ACHN (cell line): ENCODE measurements around the gene SLC66A2.

Source experiments
- DNase-seq: peaks from one replicate; pipeline ENCODE4 v3.0.0-alpha.2; 2015
- in situ Hi-C: cut with HindIII; loops from 2 replicates; pipeline ENCODE4 v1.10.0; 2017; ENCODE audit warnings: low sequenced_read_pairs, low pct_ligation_motif_present, low pct_unique_long_range_greater_than_20kb

The SLC66A2 gene

DNA sequence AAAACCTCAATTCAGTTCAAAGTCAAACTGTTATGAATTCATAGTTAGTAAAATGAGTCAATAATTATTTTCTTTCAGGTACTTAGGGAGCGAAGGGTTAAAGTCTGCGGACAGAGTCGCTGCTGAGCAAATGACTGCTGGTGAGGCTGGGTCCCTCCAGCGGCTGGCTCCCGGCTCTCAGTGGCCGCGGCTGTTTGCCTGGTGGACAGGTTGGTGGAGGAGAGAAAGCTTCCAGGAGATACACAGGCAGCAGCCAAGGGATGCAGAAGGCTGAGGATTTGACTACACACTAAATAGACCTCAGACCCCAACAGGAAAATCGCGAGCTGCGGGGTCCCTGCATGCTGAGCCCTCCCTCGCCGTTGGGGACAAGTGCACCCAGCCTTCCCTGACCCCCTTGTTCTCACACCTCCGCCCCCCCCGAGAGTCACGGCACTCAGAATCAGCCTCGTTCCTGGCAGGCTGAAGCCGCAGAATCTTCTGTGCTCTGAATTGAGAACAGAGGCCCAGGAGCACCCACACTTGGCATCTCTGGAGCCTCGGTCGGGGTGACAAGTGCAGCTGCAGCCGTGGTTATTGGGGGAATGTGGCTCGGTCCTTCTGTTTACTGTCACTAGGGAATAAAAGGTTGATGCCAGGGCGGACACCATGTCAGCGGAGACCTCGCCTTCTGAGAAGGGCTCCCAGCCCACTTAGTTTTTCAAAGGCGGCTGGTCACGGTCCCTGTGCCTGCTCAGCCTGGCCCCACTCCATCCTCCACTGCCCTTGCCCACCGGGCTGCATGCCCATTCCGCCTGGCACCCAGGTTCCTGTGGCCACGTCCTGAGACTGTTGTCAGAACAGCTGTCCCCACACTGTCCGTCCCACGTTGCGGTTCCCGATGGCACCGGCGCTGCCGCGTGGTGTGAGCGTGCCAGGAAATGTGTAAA, 74.0 kb downstream of the SLC66A2 start:
- DNase-seq = no peak
- in situ Hi-C loops = no loop called here

DNA sequence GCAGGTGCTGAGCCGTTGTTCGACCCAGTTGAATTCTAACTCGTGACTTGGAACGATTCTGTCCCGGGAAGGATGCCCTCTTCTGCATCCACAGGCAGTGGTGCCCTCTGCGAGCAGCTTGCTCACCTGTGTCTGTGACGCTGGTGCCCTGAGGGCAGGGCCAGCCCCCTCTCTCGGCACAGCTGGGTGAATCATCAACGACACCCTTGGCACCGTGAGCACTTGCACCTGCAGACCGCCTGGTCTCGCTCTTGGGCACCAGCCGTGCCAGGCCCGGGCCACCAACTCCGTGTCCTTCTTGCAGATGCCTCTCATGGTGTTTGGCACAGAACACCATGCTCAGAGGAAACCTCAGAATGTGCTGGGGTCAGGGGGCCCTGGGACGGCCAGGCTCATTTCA, 75.0 kb downstream of the SLC66A2 start:
- in situ Hi-C loops = no loop called here
- DNase-seq = no peak

DNA sequence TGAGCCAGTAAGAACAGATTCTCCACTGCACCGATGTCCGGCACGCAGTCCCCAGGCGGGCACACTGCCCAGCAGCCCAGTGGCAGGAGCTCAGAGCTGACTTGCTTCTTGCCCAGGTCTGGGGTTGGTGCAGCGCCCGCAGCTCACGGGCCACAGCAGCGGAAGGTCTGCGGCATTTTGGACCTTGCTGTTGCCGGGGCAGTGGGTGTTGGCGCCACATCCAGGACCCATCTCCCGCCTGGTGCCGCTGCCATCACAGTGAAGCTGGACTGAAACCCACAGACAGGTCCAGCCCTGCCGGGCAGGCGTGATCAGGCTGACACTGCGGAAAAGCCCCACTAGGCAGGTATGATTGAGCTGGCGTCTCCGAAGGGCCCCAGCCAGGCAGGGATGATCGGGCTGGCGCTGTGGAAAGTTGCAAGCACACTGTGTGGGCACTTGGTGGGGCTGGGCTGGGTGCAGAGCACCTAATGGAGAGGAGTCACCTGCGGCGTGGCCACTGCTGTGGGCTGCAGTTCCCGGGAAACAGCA, 75.5 kb downstream of the SLC66A2 start:
- in situ Hi-C loops = no loop called here
- DNase-seq = no peak

DNA sequence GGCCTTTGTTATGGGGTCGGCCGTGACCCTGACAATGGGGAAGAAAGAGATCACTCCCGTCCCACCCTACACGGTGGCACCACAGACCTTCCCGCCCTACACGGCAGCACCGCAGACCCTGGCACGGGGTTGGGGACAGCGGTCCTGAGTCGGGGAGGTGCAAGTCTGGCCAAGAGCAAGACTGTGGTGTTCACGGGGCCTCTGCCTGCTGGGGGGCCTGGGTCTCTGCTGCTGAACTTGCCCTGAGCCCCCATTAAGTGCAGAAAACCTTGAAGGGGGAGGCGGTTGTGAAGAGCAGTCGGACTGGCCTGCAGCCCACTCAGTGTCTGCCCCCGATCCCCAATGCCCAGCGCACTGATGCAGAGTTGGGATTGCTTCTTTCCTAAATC, 75.9 kb downstream of the SLC66A2 start:
- in situ Hi-C loops = no loop called here
- no peak for DNase-seq

DNA sequence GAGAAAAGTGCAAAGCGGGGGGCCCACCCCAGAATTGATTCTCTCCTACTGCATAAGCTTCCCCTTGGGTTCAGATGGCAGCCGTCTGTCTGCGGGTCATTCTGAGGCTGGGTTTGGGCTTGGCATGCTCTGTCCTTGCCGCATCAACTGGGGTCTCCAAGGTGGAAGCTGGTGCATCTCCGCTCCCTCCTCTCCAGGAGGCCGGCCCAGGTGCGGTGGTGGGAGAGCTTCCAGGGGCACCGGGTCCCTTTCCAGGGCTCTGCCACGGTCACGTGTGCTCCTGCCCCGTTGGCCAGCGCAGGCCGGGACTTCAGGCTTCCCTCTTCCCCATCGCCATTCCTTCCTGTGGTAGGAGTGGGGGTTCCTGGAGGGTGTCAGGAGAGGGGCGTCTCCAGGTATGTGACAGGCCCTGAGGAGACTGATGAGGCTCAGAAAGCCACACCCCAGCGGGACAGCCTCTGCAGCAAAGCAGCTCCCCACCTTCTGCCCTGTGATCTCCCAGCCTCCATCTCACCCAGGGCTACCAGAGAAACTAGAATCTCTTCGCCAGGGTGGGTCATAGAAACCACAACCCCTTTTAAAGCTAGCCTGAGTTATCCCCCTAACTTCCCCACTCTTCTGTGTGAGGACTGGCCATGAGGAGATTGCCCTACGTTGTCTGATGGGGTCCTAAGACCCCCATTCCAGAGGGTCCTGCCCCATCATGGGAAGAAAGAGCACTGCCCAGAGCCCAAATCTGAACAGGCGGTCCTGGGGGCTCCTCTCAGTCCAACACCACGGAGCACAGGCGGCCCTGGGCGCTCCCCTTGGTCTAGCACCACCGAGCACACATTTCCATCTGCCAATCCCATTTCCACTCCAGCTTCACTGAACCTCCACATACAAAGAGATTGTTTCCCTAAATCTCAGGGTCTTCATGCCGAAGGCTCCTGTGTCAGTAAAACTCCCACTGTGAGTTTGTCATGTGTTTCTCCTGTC, 76.6 kb downstream of the SLC66A2 start:
- DNase-seq = no peak
- in situ Hi-C loops = no loop called here

DNA sequence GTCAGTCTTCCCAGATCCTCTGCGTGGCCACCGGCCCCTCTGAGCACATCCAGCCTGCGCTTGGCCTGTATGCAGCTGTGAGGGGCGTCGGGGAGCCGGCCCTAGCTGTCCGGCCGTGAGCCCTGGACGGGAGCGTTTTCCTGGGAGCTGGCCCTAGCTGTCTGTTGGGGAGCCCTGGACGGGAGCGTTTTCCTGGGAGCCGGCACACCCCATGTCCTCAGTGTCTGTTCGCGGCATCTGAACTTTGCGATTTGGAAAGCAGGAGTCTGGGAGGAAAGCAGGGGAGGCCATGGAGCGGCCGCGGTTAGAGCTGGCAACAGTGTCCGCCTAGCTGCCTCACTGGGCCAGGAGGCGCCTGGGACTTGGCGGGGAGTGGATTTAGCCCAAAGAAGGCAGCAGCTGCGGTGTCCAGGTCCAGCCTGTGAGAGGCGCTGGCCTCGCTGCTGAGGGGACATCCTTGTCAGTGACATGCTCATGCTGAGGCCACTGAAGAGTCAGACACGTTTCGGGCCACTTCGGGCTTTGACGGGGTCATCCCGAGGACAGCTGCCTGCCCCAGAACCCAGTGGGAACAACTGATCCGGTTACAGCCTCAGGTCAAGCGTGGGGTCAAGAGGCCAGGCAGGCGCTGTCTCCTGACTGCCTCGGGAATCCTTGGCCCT, 77.9 kb downstream of the SLC66A2 start:
- no peak for DNase-seq
- in situ Hi-C loops = no loop called here

DNA sequence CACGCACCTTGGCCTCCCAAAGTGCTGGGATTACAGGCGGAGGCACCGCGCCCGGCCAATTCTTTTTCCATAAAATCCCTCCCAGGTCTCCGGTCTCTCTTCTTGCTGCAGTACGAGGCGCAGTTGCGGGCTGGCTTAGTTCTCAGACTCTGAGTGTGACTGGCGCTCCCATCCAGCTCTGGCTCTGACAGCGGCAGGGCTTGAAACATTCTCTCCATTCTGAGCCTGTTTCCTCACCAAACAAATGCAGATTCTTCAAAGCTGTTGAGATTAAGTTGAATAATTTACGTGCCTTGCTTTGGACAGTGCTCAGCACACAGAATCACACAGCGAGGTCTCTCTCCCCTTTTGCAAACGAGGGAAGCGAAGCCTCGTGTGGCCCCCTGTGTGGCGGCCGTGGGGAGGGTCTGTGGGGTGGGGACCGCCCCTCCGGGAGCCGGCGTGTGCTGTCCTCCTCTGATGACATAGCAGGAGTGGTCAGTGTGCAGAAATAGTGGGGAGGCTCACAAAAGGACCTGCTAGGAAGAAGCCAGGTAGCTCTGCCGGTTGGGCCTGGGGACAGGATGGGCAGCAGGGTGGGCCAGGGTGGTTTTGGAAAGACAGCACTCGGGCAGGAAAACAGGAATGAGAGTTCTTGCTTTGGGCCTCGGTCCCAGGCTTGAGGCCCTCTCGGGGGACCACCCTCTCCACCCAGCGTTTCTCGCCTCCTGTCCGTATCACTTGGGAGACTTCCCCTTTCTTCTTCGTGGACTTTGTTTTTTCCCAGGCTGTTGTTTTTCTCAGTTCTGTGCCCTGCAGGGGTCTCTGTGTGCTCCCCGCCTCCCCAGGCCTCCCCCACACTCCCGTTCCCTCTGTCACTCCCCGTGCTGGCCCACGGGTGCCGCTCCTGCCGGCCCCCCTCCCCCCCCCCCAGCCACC, 78.7 kb downstream of the SLC66A2 start:
- in situ Hi-C loops = no loop called here
- DNase-seq = no peak

DNA sequence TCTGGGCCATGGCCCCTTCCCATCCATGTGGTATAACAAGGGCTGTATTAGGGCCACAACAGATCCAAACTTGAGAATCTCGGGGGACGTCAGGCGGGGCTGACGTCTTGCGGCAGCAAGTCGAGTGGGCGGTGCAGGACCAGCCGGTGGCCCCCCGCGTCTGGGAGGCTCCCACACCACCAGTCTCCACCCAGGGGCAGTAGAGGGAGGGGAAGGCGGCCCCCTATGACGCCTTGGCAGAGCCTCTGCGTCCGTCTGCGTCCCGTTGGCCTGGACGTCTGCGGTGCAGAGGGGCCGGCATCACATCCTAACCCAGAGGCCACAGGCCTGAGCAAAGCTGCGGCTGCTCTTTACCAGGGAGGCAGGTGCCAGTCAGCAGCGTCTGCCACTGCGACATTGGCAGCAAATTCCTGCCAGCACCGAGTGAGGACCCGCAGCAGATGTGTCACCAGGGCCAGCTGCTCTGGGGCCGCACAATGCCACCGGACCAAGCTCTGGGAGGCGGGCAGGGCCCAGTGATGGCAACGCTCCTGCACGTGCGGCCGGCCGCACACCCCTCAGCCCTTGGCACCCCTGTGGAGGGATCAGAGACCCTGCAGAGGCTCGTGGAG, 79.9 kb downstream of the SLC66A2 start:
- in situ Hi-C loops = no loop called here
- no peak for DNase-seq

DNA sequence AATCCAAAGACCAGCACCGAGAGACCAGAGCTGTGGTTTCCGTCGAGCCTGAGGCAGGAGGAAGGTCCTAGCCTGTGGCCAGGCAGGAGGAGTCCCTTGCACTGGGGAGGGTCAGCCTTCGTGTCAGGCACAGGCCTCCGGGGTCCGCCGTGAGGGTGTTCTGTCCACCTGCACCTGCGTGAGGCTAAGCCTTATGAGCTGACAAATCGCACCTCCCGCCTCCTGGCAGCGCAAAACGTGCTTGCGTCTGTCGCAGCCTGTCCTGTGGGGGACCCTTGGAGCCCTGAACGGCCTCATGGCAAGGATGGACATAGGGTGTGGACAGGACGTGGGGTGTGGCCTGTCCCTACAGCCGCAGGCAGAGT, 80.4 kb downstream of the SLC66A2 start:
- no peak for DNase-seq

DNA sequence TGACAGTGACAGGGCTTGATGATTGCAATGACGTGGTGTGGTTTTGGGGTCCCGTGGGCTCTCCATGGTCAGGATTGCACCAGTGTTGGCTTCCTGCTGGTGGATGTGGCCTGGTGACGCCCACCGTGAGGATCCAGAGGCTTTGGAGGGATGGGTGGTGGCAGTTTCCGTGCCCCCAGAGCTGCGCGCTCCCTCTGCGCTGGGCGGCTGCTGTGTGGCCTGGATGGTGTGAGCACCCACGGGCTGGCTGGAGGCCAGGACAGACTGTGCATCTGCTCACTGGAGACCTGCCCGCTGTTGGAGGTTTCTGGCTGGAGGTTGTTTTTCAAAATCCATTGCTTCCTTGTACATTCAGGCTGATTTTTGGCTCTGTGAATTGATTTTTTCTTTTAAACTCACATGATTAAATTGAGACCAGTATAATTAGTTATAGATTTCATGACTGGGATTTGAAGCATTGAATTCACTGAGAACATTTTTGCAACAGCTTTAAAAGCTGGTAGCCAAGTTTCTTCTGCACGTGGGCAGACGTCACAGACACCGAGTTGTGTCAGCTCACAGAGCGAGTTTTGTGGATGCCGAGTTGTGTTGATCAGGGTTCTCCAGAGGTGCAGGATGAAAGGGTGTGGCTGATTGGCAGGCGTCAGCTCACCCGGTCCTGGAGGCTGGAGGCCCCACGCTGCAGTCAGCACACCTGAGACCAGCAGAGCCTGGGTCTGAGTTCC, 81.0 kb downstream of the SLC66A2 start:
- in situ Hi-C loops = no loop called here
- DNase-seq = no peak

More for the DNA sequence above, 80.4 kb downstream of the SLC66A2 start:
- in situ Hi-C loops = no loop called here

DNA sequence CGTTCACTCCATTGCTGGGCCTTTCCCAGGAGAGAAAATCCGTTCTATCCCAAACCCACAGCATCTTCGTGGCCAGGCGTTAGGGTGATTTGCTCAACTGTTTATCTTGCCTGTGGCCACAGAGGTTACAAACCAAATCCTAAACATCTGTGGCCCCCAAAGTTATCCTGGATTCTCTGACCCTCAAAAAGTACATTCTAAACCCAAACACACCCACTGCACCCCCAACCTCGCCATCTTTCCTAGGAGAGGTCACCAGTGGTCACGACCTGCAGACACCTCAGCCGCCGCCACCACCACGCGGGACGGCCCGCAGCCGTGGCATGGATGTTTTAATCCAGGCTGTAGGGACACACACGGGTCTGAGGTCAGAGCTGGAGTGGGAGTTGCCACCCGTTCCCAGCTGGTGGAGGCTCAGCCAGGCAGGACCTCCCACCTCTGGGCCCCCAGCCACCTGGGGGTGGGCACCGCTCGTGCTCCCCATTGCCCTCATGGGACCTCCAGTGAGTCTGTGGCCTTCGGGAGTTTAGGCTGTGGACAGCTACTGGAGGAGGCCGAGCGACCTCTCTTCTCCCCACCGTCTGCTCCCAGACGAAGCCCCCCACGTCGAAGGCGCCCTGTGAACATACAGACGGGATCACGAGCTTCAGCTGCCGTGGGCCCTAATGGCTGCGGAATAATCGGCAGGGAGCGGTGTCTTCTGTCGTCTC, 81.7 kb downstream of the SLC66A2 start:
- DNase-seq = no peak
- in situ Hi-C loops = no loop called here

DNA sequence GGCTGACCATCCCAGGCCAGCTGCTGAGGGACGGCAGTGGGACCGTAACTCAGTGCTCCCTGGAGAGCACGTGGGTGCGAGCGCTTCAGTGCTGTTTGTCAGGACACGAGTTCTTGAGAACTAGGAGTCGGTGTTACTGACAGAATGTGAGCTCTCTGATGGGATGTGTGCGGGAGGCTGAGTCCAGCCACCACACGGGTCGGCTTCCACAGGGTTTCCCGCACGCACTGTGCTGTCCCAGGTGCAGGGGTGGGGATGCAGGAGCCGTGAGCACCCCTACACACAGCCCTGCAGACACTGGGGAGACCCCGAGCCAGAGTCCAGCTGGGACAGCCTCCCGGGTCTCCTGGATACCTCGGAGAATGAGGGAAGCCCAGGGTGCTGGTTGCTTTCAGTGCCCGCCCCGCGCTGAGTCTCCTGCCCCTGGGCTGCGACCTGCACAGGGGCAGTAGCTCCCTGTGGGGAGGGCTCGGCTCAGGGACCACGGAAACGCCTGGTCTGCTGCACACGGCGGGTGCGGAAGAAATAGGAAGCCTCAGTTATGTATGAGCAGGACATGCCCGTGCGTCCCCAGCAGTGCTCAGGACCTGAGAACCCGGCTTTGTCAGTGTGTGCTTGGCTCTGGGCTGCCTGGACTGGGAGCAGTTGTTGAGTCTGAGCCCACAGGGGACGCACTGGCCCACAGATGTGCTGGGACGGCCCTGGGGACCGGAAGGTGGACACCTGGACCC, 82.5 kb downstream of the SLC66A2 start:
- in situ Hi-C loops = no loop called here

DNA sequence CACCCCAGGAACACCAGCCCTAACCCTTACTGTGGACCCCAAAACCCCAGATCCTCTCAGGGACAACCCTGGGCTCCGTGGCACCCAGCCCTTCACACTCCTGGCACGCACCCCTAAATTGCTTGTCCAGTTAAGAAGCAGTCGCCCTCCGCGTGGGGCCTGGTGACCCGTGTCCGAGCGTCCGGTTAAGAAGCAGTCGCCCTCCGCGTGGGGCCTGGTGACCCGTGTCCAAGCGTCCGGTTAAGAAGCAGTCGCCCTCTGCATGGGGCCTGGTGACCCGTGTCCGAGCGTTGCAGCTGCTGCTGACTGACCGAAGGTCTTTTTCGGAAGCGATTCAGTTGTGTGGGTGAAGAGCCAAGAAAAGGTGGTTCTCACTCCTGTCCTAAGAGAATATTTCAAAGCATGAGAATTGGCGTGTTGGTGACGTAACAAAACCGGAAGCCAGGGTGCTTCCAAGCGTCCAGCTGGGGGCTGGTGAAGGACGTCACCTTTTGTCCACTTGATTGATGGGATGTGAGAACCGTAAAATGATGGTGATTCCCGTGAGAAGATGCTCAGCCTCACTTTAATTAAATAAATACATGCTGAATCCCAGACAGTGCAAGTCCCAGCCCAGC, 83.2 kb downstream of the SLC66A2 start:
- DNase-seq = peak; percentile 5
- in situ Hi-C loops = no loop called here

More for the DNA sequence above, 82.5 kb downstream of the SLC66A2 start:
- DNase-seq = no peak

DNA sequence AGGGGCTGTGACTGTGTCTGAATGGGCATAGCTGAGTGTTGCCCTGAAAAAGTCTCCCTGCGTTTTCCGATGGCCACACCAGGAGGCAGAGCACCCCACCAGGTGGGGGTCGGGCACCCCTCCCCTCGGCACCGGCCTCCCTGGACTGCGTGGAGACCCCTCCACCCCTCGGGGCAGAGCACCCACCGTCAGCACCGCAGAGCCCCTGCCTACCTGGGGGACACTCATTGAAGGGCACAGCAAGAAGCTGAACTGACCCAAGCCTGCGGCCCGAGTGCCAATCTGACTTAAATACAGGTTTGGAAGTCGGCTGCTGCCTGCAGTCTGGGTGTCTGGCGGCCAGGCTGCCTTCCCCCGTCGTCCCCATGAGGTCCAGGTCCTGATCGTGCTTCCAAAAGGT, 83.8 kb downstream of the SLC66A2 start:
- in situ Hi-C loops = no loop called here

DNA sequence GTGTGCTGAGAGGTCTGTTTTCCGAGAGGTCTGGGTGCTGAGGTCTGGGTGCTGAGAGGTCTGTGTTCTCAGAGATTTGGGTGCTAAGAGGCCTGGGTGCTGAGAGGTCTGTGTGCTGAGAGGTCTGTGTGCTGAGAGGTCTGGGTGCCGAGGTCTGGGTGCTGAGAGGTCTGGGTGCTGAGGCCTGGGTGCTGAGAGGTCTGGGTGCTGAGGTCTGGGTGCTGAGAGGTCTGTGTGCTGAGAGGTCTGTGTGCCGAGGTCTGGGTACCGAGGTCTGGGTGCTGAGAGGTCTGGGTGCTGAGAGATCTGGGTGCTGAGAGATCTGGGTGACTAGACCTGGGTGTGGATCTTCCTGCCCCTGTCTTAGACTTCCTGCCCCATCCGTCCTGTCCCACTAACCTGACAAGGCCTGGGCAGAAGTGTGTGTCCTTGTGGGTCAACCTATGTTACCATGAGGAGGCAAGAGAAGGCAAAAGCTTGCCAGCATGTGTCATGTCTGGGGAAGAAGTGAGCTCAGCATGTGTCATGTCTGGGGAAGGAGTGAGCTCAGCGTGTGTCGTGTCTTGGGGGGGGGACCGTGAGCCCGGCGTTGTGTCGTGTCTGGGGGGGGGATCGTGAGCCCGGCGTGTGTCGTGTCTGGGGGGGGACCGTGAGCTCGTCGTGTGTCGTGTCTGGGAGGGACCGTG, 84.4 kb downstream of the SLC66A2 start:
- in situ Hi-C loops = no loop called here

More for the DNA sequence above, 83.8 kb downstream of the SLC66A2 start:
- no peak for DNase-seq

More for the DNA sequence above, 84.4 kb downstream of the SLC66A2 start:
- DNase-seq = no peak
